Ammon's horn (tissue), 1 donor: ENCODE data around the gene PCBP4.

ENCODE experiments used
- DNase-seq: peaks from one replicate; pipeline ENCODE4 v3.0.0-alpha.2; 2016; ENCODE audit warnings: low spot score

Gene PCBP4

DNA sequence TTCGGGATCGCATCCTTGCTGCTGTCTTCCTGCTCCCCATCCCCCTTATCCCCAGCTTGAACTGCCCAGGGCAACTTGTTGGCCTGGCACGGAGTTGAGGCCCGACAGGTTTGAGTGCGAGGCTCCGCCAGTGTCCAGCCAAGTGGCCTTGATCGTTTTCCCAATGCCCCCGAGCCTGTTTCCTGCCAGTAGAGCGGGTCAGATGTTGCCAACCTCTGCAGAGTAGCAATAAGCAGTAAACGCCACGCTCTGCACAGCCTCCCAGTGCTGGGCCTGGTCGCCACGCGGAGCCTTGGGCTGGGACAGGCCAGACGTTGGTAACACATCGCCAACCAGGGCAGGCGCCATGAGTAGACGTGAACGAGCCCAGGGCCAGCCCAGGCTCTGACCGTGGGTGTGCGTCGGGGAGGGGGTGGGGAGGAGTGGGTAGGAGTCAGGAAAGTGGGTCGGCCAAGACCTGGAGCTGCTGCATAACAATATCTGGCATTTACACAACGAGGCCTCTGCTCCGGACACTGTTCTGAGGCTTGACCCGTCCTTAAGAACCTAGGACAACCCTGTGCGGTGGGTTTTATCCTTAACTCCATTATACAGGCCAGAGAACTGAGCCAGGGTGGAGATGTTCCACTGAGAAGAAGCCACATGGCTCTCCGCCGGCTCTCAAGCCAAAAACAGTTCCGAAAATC, 7.2 kb upstream of the PCBP4 start:
- peak; percentile 37 for DNase-seq

- no peak for DNase-seq
Measured at GRCh38 chr3:51971350-51971749, 4.1 kb upstream of the PCBP4 start.

DNA sequence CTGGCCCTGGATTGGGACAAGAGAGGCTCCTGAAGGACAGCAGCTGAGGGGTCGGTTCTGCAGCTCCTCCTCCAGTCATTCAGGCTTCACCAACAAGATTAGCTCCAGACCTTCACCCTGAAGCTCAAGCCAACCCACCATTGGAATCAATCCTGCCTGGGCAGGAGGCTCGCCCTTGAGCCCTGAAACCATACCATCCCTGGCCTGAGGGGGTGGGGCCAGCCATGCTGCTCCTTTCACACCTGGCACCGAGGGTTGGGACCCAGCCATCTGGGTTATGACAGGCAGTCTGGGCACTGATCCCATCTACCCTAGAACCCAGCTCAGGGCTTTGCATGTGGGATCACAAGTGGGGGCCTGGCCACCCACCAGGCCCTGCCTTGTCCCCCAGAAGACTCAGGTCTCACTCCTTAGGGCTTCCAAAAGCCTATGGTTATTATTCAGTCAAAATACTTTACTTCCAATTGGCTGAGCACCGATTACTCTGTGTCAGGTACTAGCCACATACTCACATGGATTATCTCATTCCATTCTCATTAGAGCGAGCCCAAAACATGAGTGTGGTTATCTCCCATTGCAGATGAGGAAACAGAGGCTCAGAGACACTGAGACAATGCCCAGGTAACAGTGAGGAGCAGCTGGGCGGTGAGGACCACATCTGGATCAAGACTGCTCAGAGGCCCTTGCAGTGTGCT, 3.5 kb upstream of the PCBP4 start:
- no peak for DNase-seq

DNA sequence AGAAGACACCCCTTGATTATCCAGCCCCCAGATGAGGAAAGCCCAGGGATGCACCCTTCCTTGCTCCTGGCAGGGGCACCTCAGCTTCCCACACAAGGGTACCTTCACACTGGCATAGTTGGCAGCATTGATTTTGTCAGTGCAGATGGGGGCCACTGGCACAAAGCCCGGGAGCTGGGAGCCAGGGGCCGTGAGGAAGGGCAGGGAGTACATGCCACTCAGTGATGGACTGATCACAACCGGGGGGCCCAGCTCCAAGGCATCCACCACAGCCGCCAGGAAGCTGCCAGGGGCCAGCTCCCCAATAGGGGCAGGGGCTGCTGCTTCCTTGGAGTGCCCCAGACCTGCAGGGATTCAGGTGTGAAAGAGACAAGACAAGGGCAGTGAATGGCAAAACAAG, 2.6 kb upstream of the PCBP4 start:
- no peak for DNase-seq

DNA sequence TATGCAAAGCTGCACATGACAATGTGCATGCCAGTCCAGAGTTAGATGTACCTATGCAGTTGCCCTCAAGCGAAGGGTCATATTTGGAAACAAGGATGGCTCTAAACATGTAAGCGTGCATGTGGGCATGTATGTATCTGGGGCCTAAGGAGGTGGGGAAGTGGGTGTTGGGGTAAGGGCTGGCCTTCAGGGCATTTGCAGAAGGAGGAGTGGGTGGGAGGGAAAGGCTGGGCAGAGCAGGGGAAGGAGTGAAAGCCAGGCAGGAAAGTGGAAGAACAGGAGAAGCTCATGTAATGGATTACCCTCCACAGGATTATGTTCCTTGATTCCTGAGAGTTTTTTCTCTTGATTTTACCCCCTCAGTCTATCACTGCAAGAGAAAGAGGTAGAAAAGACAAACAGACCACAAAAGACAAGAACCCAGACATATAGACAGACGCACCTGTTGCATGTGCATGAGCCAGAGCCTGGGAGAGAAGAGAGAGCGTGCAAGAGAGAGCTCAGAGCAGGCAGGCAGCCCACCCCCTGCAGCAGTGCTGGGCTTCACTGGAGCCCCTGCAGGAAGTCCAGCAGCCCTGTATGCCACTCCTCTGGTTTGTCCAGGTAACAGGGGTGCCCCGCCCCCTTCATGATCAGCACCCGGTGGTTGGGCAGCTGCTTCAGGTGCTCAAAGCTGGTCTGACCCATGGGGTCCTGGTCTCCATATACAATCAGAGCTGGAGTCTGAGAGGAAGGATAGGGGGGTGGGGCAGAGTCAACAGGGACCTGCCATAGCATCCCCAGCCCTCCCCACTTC, 1.8 kb upstream of the PCBP4 start:
- DNase-seq = no peak

DNA sequence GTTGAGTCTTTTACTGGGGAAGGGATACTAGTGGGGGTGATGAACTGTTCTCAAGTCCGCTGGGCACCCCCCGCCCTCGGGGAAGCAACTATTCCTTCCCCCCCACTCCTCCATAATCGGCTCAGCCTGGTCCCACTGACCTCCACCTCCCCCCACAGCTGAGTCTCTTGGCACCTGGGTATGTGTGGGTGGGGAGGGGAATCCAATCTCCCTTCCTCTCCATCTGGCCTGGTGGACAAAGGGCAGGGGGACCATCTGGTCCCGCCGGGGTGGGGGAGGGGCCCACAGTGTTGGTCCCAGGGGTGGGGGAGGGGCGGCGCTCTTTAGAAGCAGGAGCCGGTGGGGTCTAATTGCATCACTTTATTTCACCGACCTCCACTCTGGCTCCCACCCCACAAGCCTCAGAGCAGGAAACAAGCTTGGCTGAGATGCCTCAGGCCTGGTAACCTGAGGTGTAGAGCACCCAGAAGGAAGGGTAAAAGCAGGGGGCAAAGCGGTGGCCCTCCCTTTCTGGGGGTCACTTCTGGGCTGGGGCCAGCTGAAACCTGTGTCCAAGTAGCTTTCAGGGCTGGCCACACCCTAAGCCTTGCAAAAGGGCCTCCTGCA, 1.0 kb upstream of the PCBP4 start:
- no peak for DNase-seq

GRCh38 chr3:51966922-51967383, 301 bp downstream of the PCBP4 start:
- no peak for DNase-seq

- DNase-seq = no peak
Measured at GRCh38 chr3:51966486-51966885, 768 bp downstream of the PCBP4 start.

DNA sequence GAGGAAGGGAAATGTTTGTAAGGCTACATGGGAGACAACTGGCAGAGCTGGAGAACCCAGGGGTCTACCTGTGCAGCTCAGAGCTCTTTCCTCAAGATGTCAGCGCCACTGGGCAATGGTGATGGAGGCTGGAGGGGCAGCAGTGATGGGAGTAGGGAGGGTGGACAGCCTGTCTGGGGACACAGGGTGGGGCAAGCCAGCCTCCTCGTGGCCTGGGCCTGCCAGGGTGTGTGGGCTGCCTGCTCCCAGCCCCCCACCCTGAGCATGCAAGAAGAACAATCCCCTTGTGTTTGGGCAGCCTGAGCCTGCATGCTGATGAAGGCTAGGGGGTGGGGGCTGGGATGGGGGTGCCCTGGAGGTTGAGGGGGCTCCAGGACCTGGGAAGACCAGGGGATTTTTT, 1.2 kb downstream of the PCBP4 start:
- peak; percentile 95 for DNase-seq

DNA sequence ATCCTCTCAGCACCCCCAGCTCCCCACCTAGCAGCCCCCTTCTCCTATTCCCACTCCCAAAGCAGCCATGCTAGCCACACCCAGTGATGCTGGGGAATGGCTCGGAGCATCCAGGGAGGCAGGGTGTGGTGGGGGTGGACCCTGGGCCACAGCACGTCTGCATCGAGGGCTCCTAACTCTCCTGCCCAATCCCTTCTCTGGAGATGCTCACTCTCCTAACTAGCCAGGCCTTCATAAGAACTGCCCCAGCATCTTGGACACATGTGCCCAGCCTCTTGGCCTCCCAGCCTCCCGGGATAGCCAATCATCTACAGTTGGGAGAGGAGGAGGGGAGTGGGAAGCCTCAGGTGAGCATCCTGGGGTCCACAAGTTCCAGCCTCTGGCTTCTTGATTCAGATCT, 2.7 kb downstream of the PCBP4 start:
- DNase-seq = no peak

DNA sequence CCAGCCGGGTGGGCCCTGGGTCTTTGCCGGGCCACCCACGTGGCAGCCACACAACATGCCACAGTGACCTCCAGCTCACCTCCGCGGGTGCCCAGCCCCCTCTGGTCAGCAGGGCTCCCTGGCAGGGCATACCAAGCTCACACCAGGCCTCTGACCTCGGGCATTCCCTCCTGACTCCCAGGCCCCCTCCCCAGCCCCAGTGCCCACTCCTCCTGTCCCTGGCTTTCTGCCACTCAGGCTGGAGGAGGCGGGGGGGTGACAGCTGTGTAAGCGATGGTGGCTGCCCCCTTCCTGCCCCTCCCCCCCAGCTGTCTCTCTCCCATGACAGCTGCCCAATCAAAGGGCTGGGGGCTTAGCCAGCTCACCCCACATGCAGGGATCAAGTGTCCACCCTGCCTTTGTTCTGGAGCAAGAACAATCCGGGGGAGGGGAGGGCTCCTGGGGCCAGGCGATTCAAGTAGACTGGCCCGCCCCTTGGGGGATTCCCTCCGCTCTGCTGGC, 3.3 kb downstream of the PCBP4 start:
- DNase-seq = peak; percentile 70

GRCh38 chr3:51962854-51963530, 4.3 kb downstream of the PCBP4 start:
- DNase-seq = no peak

DNA sequence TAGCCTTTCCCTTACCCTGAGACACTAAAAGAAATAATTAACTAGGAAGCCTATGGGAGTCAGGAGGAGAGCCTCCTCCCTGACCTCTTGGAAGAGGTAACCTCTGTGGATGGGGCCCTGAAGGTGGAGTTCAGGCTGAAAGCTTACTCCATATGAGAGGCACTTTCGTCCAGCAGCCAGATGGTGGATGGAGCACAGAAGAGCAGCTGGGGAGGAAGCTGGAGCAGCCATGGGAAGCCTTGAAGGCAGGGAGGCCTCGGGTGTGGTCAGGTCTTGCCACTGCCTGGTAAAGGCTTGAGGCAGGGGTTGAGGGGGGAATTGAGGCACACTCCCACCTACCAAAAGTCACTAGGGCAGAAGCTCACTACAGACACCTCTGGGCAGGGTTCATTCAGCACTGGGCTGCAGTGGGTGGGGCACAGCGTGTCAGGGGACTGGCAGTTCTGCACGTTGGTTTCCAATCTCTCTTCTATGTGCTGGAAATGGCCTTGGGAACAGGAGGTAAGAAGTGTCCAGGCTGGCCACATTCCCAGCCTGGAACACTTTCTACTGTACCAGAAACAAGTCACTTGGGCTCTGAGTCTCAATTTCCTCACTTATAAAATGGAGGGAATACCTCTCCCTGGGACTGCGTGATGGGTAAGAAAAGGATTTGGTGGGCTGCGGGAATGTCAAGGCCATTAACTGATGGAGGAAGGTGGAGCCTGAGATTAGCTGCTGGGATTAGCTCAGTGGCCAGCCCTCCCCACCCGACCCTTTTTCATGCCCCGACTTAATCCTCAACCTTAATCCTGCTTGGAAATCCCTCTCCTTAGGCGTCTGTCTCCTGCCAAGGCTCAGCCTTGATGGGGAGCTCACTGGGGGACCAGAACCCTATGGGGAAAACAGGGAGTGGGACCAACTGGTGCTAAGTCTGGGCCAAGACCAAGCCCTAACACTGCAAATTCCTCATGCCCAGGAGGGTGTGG, 5.4 kb downstream of the PCBP4 start:
- DNase-seq = no peak

GRCh38 chr3:51961011-51961410, 6.2 kb downstream of the PCBP4 start:
- no peak for DNase-seq

- no peak for DNase-seq
Measured at GRCh38 chr3:51960386-51960785, 6.9 kb downstream of the PCBP4 start.

DNA sequence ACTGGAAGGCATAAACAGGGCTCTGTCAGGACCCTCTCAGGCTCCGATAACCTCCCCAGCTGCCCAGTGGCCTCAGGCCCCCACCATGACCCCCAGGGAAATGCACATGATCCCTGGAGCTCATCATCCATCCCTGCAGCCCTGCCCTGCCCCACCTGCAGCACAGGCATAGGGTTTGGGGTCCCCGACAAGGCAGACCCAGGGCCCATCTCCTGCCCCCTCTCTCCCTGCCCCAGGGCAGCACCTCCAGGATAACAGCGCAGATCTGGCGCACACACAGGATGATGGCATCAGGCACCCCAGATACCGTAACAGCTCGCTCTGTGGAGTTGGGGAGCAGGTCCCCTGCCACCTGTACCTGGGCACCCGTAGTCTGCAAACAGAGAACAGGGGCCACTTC, 7.6 kb downstream of the PCBP4 start:
- no peak for DNase-seq

- DNase-seq = no peak
Measured at GRCh38 chr3:51958603-51959521, 8.4 kb downstream of the PCBP4 start.

DNA sequence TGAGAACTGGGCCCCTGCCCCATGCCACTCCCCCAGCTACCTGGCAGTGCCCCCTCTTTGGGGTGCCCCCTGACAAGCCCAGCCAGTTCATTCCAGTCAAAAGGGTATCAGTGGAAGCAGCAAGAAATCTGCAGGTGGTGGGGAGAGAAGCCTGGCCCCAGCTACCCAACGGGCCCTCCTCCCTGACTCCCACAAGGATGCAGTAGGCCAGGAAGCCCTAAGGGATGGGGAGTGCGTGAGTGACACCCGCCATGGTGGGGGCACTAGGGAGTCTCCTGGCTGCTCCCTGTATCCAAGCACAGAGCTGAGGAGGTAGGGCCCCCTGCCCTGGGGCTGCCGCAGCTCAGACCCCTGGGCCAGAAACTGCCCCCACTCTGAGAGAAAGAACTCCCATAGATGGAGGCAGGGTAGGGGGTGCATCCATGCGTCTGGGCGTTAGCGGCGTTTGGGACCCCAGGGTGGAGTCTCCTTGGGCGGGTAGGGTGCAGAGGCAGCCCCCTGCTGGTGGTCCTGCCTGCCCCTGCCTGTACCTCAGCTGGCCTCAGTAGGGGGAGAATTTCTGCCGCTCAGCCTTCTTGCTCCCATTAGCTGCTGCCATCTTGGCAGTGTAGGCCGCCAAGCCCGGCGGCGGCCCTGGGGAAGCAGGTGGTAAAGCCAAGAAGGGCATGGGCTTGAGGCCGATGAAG, 9.6 kb downstream of the PCBP4 start:
- DNase-seq = no peak
